ENCODE measurements around the gene SCO2. TPM values are rescaled to one million over a fixed set of nuclear protein-coding genes. Genes with fewer than 3 reads are reported as not detected.

Gene SCO2
- total RNA-seq, 1 experiment from 2014 or later, result 6.3 TPM

Other genes with a start within 250 kb of the SCO2 start
- gene PLXNB2, start 218.0 kb downstream of the SCO2 start, total RNA-seq (2014; rRNA removed; shearing (Covaris generic)), result 45.9 and 61.7 TPM in 2 replicates
- gene DENND6B, start 198.6 kb downstream of the SCO2 start, total RNA-seq (2014; rRNA removed; shearing (Covaris generic)), result 0.06 and 0.47 TPM in 2 replicates
- gene PPP6R2, start 182.3 kb downstream of the SCO2 start, total RNA-seq (2014; rRNA removed; shearing (Covaris generic)), result 62.1 and 69.7 TPM in 2 replicates
- 77.0 and 87.9 TPM in 2 replicates for gene SBF1, start 50.6 kb downstream of the SCO2 start, total RNA-seq (2014; rRNA removed; shearing (Covaris generic))
- 0.05 TPM in 1 of 2 replicates, not detected in the other for gene ADM2, start 44.1 kb downstream of the SCO2 start, total RNA-seq (2014; rRNA removed; shearing (Covaris generic))
- not detected in 2 replicates for gene MIOX, start 38.7 kb downstream of the SCO2 start, total RNA-seq (2014; rRNA removed; shearing (Covaris generic))
- gene LMF2, start 17.9 kb downstream of the SCO2 start, total RNA-seq (2014; rRNA removed; shearing (Covaris generic)), result 34.7 and 53.5 TPM in 2 replicates
- gene NCAPH2, start 17.4 kb downstream of the SCO2 start, total RNA-seq (2014; rRNA removed; shearing (Covaris generic)), result 106 and 113 TPM in 2 replicates
- 3.2 and 12.6 TPM in 2 replicates for gene TYMP, start 4.4 kb upstream of the SCO2 start, total RNA-seq (2014; rRNA removed; shearing (Covaris generic))
- 0.11 and 0.66 TPM in 2 replicates for gene KLHDC7B, start 20.3 kb upstream of the SCO2 start, total RNA-seq (2014; rRNA removed; shearing (Covaris generic))
- not detected in 2 replicates for gene SYCE3, start 37.3 kb upstream of the SCO2 start, total RNA-seq (2014; rRNA removed; shearing (Covaris generic))
- 1.7 and 2.5 TPM in 2 replicates for gene CPT1B, start 52.8 kb upstream of the SCO2 start, total RNA-seq (2014; rRNA removed; shearing (Covaris generic))
- 26.5 and 47.8 TPM in 2 replicates for gene CHKB, start 57.3 kb upstream of the SCO2 start, total RNA-seq (2014; rRNA removed; shearing (Covaris generic))
- gene MAPK8IP2, start 75.2 kb upstream of the SCO2 start, total RNA-seq (2014; rRNA removed; shearing (Covaris generic)), result 0.03 TPM in 1 of 2 replicates, not detected in the other
- 20.2 and 22.7 TPM in 2 replicates for gene ARSA, start 102.6 kb upstream of the SCO2 start, total RNA-seq (2014; rRNA removed; shearing (Covaris generic))
- gene SHANK3, start 147.2 kb upstream of the SCO2 start, total RNA-seq (2014; rRNA removed; shearing (Covaris generic)), result 0.22 and 0.53 TPM in 2 replicates
- not detected in 2 replicates for gene ACR, start 212.6 kb upstream of the SCO2 start, total RNA-seq (2014; rRNA removed; shearing (Covaris generic))